ENCODE results near the gene LHPP.

The LHPP gene

GRCh38 chr10:124653811-124654651, 192.4 kb downstream of the LHPP start:
- no peak for DNase-seq (ENCODE audit: low spot score)

GRCh38 chr10:124654686-124655085, 193.1 kb downstream of the LHPP start:
- no peak for DNase-seq (ENCODE audit: low spot score)

GRCh38 chr10:124655191-124656112, 193.8 kb downstream of the LHPP start:
- no peak for DNase-seq (ENCODE audit: low spot score)

GRCh38 chr10:124656113-124656490, 194.5 kb downstream of the LHPP start:
- no peak for DNase-seq (ENCODE audit: low spot score)

- DNase-seq (ENCODE audit: low spot score), result no peak
These were observed 194.9 kb downstream of the LHPP start for GRCh38 chr10:124656541-124656940.

- DNase-seq (ENCODE audit: low spot score), result no peak
These were observed 196.2 kb downstream of the LHPP start for GRCh38 chr10:124657806-124658205.

GRCh38 chr10:124658591-124659242, 197.1 kb downstream of the LHPP start:
- DNase-seq (ENCODE audit: low spot score), result no peak

GRCh38 chr10:124659380-124659779, 197.8 kb downstream of the LHPP start:
- no peak for DNase-seq (ENCODE audit: low spot score)

- no peak for DNase-seq (ENCODE audit: low spot score)
These were observed 198.9 kb downstream of the LHPP start for GRCh38 chr10:124660404-124661125.

- no peak for DNase-seq (ENCODE audit: low spot score)
These were observed 200.1 kb downstream of the LHPP start for GRCh38 chr10:124661660-124662180.

GRCh38 chr10:124663228-124663627, 201.6 kb downstream of the LHPP start:
- no peak for DNase-seq (ENCODE audit: low spot score)

All from SK-N-DZ (cell line).